Endothelial cell of umbilical vein (primary cell): Measurements from ENCODE around the gene CETP. TPM values are rescaled to one million over a fixed set of nuclear protein-coding genes. Genes with fewer than 3 reads are reported as not detected.

Experiments
- BruUV-seq: library from RNA; stranded (reverse); fragments of 400-500 nt; replicated peaks from 2 replicates; lab custom pipeline; 2021; lab: Mats Ljungman, UMichigan
- CTCF ChIA-PET: fragments of 300-600, 350-600 bp; sonication (Branson Sonifier 250); formaldehyde crosslinking; loops from one replicate; lab custom pipeline; 2021; ENCODE audit warnings: antibody characterized with exemption, inconsistent platforms; lab: Charles Lee
- POLR2A ChIA-PET: fragments of 300-600, 350-600 bp; sonication (Branson Sonifier 250); formaldehyde crosslinking; loops from one replicate; lab custom pipeline; 2021; ENCODE audit warnings: antibody characterized with exemption, inconsistent platforms; lab: Charles Lee
- DNase-seq: peaks from one replicate; pipeline ENCODE4 v3.0.0-alpha.2; 2011; ENCODE audit warnings: low read depth, low spot score
- FAIRE-seq: peaks from 2 replicates; lab custom pipeline; 2011; peaks lifted over from hg19 to GRCh38; lab: Jason Lieb, UNC
- H2AFZ ChIP-seq: 2 replicates; pipeline ENCODE4 v1.6.0; 2012; ENCODE audit warnings: low read depth, low read length, control low read depth, inconsistent platforms
- H3K27ac ChIP-seq: 2 replicates; pipeline ENCODE4 v1.5.1; 2011; ENCODE audit warnings: low read depth, mild to moderate bottlenecking, control low read depth, low read length, moderate library complexity; ENCODE audit not compliant: insufficient read depth
- H3K27me3 ChIP-seq, 2 experiments: 2 replicates each; pipeline versions ENCODE4 v1.6.0 to v1.6.1; 2011; ENCODE audit warnings: low read length in 2 of 2, mixed read lengths in 1 of 2; ENCODE audit not compliant: control insufficient read depth in 2 of 2, insufficient read depth in 2 of 2
- H3K36me3 ChIP-seq, 2 experiments: 2 replicates in 1 of 2; 3 replicates in 1 of 2; pipeline ENCODE4 v1.5.1; 2011; ENCODE audit warnings: low read length in 2 of 2, mild to moderate bottlenecking in 1 of 2, moderate library complexity in 1 of 2; ENCODE audit not compliant: control insufficient read depth in 2 of 2, insufficient read depth in 2 of 2; ENCODE audit errors: extremely low read depth in 1 of 2
- H3K4me1 ChIP-seq: 3 replicates; pipeline ENCODE4 v1.5.1; 2011; ENCODE audit warnings: mild to moderate bottlenecking, low read length; ENCODE audit not compliant: control insufficient read depth, insufficient read depth; ENCODE audit errors: extremely low read depth
- H3K4me2 ChIP-seq: 2 replicates; pipeline ENCODE4 v1.6.1; 2011; ENCODE audit warnings: low read length, control low read depth, mixed read lengths; ENCODE audit not compliant: insufficient read depth
- H3K4me3 ChIP-seq, 3 experiments: fragments of 200-600 bp in 1 of 3; sonication (generic), shearing (Covaris generic) in 1 of 3; replicated peaks in 1 of 3; 2 replicates each; pipeline ENCODE4 v1.5.1; 2011 to 2016; ENCODE audit warnings: control low read depth in 3 of 3, low read length in 3 of 3, mild to moderate bottlenecking in 2 of 3, inconsistent platforms in 1 of 3, low read depth in 1 of 3, moderate library complexity in 1 of 3; ENCODE audit not compliant: insufficient read depth in 1 of 3
- H3K79me2 ChIP-seq: 2 replicates; pipeline ENCODE4 v1.6.0; 2012; ENCODE audit warnings: low read length, inconsistent platforms; ENCODE audit not compliant: control insufficient read depth, insufficient read depth
- H3K9ac ChIP-seq: replicated peaks from 2 replicates; pipeline ENCODE3; 2011; ENCODE audit warnings: low read length, control low read depth; ENCODE audit not compliant: insufficient read depth; ENCODE audit errors: extremely low read depth
- H3K9me1 ChIP-seq: replicated peaks from 3 replicates; pipeline ENCODE4 v1.6.0; 2011; ENCODE audit warnings: mild to moderate bottlenecking, low read length; ENCODE audit not compliant: control insufficient read depth, insufficient read depth; ENCODE audit errors: extremely low read depth
- H3K9me3 ChIP-seq: replicated peaks from 2 replicates; pipeline ENCODE4 v1.5.1; 2012; ENCODE audit warnings: low read length, inconsistent platforms; ENCODE audit not compliant: control insufficient read depth, insufficient read depth
- H4K20me1 ChIP-seq: replicated peaks from 2 replicates; pipeline ENCODE3; 2011; ENCODE audit warnings: mild to moderate bottlenecking, low read length; ENCODE audit not compliant: control insufficient read depth, insufficient read depth; ENCODE audit errors: extremely low read depth
- CTCF ChIP-seq, 2 donors: IDR thresholded peaks; 1 replicate in 1 of 2; 2 replicates in 1 of 2; pipeline ENCODE4 v1.5.1; 2011; ENCODE audit warnings: low read length in 2 of 2, mild to moderate bottlenecking in 2 of 2, moderate library complexity in 2 of 2, control low read depth in 1 of 2, inconsistent platforms in 1 of 2, low read depth in 1 of 2; ENCODE audit not compliant: insufficient read depth in 1 of 2; ENCODE audit errors: extremely low read depth in 1 of 2
- EZH2 ChIP-seq: IDR thresholded peaks from 2 replicates; pipeline ENCODE4 v1.6.1; 2012; ENCODE audit warnings: borderline replicate concordance, low read depth, mild to moderate bottlenecking, moderate library complexity, low read length, inconsistent platforms; ENCODE audit not compliant: severe bottlenecking
- FOS ChIP-seq: IDR thresholded peaks from 2 replicates; pipeline ENCODE4 v1.6.1; 2011; ENCODE audit warnings: mild to moderate bottlenecking, low read length, moderate library complexity, borderline replicate concordance; ENCODE audit not compliant: insufficient read depth
- GATA2 ChIP-seq: IDR thresholded peaks from 2 replicates; pipeline ENCODE4 v1.7.0; 2011; ENCODE audit warnings: low read depth, mild to moderate bottlenecking, moderate library complexity, mixed read lengths, low read length; ENCODE audit not compliant: insufficient read length, insufficient read depth
- JUN ChIP-seq: IDR thresholded peaks from 2 replicates; pipeline ENCODE4 v1.6.1; 2011; ENCODE audit warnings: borderline replicate concordance, low read depth; ENCODE audit not compliant: insufficient read length, insufficient read depth
- MAX ChIP-seq: IDR thresholded peaks from 2 replicates; pipeline ENCODE4 v1.6.1; 2011; ENCODE audit not compliant: insufficient read depth, insufficient read length
- MYC ChIP-seq: IDR thresholded peaks from one replicate; pipeline ENCODE4 v1.6.1; 2011; ENCODE audit warnings: mild to moderate bottlenecking, low read depth, low read length
- POLR2A ChIP-seq: IDR thresholded peaks from 2 replicates; pipeline ENCODE4 v1.6.1; 2012; ENCODE audit warnings: low read depth, mild to moderate bottlenecking, control low read depth, low read length
- POLR2AphosphoS5 ChIP-seq: IDR thresholded peaks from 2 replicates; pipeline ENCODE4 v1.6.1; 2012; ENCODE audit warnings: low read depth, mild to moderate bottlenecking, control low read depth, low read length, moderate library complexity; ENCODE audit not compliant: insufficient read depth
- dilution Hi-C: fragments of 300-500 bp; cut with MboI; formaldehyde crosslinking; loops from one replicate; pipeline ENCODE4 v1.15.0; 2019; ENCODE audit warnings: low sequenced_read_pairs; ENCODE audit not compliant: extremely low pct_ligation_motif_present
- intact Hi-C: fragments of 100-400 bp; cut with micrococcal nuclease; formaldehyde crosslinking; loops from one replicate; pipeline ENCODE4 v1.10.0; 2022
- polyA plus RNA-seq, 4 experiments: library from polyadenylated mRNA; depleted of rRNA in 3 of 4; stranded (reverse) in 3 of 4; unstranded in 1 of 4; fragments of >200 nt; gene quantifications; 2 replicates each; pipeline versions ENCODE4 v1.2.1 to v1.2.3, GENCODE V29; 2011 to 2012; ENCODE audit warnings: missing spikeins in 1 of 4
- total RNA-seq: library from RNA; stranded (reverse); gene quantifications from 2 replicates; pipeline ENCODE4 v1.2.3, GENCODE V29; 2021

Gene CETP
- total and polyA plus RNA-seq, 2 donors (not counting 3 experiments of a cell fraction or from before 2014, with no cell fraction given), result 2.2 to 2.8 TPM

DNA sequence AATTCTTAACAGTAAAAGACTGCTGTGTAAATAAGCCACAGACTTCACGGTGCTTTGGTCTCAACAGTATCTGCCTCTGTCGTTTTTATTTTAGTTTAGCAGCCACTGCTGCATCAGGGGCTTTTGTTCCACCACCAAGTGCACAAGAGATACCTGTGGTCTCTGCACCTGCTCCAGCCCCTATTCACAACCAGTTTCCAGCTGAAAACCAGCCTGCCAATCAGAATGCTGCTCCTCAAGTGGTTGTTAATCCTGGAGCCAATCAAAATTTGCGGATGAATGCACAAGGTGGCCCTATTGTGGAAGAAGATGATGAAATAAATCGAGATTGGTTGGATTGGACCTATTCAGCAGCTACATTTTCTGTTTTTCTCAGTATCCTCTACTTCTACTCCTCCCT, 21.9 kb upstream of the CETP start:
- POLR2A ChIA-PET, result no interaction called here
- Histone ChIP-seq H3K4me3 (no peak overlapping the region), H3K27ac (no peak overlapping the region), H3K27me3 (no peaks in the 10 kb centered on the region), H3K36me3 (peaks cover 51 to 53% of the 10 kb centered on the region in 2 experiments), H4K20me1 (peaks cover 8% of the 10 kb centered on the region), H2AFZ (no peak overlapping the region), H3K9ac (no peak overlapping the region), H3K9me3 (no peaks in the 10 kb centered on the region), H3K79me2 (peaks cover 23% of the 10 kb centered on the region), H3K9me1 (no peaks in the 10 kb centered on the region), H3K4me1 (peaks cover 7% of the 10 kb centered on the region), H3K4me2 (no peak overlapping the region)
- DNase-seq (no peak), FAIRE-seq (no peak)
- no TSS peak for BruUV-seq
- CTCF ChIA-PET, result no interaction called here
- intact Hi-C loops, result no loop called here
- TF ChIP-seq EZH2 (no peak), JUN (no peak), POLR2A (no peak), FOS (no peak), CTCF (IDR thresholded peaks at IDR 0.05; ENCODE audit: extremely low read depth in 1 of 2, insufficient read depth in 1 of 2, low read depth in 1 of 2, low read length in 2 of 2) (no peak), GATA2 (no peak), MYC (no peak), MAX (no peak), POLR2AphosphoS5 (no peak)
- dilution Hi-C loops, result no loop called here
